Measurements from ENCODE around the gene MLNR. TPM values are rescaled to one million over a fixed set of nuclear protein-coding genes. Genes with fewer than 3 reads are reported as not detected.

The MLNR gene, protein sequence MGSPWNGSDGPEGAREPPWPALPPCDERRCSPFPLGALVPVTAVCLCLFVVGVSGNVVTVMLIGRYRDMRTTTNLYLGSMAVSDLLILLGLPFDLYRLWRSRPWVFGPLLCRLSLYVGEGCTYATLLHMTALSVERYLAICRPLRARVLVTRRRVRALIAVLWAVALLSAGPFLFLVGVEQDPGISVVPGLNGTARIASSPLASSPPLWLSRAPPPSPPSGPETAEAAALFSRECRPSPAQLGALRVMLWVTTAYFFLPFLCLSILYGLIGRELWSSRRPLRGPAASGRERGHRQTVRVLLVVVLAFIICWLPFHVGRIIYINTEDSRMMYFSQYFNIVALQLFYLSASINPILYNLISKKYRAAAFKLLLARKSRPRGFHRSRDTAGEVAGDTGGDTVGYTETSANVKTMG
- polyA plus RNA-seq (2012; rRNA removed), result not detected in 2 replicates
- polyA plus RNA-seq (2012; cell fraction: cytosol; rRNA removed), result not detected in 2 replicates
- polyA plus RNA-seq (2012; cell fraction: nucleus; rRNA removed), result 0.07 TPM in 1 of 2 replicates, not detected in the other

DNA sequence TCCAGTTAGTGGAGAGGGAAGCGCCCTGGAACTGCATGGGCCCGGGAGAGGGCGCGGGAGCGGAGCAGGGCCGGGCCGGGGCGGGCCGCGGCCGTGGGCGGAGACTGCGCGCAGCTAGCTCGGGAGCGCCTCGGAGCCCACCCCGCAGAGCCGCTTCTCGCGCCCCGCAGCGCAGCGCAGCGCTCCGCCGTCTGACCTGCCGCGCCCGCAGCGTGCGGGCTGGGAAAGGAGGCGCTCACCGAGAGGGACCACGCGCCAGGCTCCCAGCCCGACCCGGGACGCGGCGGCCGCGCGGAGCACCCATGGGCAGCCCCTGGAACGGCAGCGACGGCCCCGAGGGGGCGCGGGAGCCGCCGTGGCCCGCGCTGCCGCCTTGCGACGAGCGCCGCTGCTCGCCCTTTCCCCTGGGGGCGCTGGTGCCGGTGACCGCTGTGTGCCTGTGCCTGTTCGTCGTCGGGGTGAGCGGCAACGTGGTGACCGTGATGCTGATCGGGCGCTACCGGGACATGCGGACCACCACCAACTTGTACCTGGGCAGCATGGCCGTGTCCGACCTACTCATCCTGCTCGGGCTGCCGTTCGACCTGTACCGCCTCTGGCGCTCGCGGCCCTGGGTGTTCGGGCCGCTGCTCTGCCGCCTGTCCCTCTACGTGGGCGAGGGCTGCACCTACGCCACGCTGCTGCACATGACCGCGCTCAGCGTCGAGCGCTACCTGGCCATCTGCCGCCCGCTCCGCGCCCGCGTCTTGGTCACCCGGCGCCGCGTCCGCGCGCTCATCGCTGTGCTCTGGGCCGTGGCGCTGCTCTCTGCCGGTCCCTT is at the start of gene MLNR:
Gene MLNR, plus strand, starts transcription at position 303 of the 820 bp plus-strand sequence. Its CDS starts 0 bp downstream, at position 303.
- H3K9me2 ChIP-seq, result no peaks in the 10 kb centered on the region
- no peaks in the 10 kb centered on the region for H3K9me3 ChIP-seq
- H3K36me3 ChIP-seq (replicated peaks in 1 of 2; ENCODE audit: control insufficient read depth in 1 of 2, insufficient read depth in 2 of 2, low read length in 1 of 2), result no peaks in the 10 kb centered on the region
- DNase-seq, result peak; percentile 86
- H3K9ac ChIP-seq, result no peak within 1 kb of the TSS
- no peaks in the 10 kb centered on the region for H3K79me2 ChIP-seq (ENCODE audit: insufficient read depth)
- ChIA-PET CTCF (interaction anchor here (0.7 to 1.4 kb wide), 2 partner anchors 9 to 59 kb away, joined by 4 to 5 read pairs; no protein-coding TSS in a partner anchor), POLR2A (no interaction called here)
- H3K27ac ChIP-seq (ENCODE audit: low read depth in 2 of 2, low read length in 1 of 2), result no peak within 1 kb of the TSS
- peaks cover 49% of the 10 kb centered on the region for H3K27me3 ChIP-seq (ENCODE audit: insufficient read depth)
- TF ChIP-seq, protein P1, sequence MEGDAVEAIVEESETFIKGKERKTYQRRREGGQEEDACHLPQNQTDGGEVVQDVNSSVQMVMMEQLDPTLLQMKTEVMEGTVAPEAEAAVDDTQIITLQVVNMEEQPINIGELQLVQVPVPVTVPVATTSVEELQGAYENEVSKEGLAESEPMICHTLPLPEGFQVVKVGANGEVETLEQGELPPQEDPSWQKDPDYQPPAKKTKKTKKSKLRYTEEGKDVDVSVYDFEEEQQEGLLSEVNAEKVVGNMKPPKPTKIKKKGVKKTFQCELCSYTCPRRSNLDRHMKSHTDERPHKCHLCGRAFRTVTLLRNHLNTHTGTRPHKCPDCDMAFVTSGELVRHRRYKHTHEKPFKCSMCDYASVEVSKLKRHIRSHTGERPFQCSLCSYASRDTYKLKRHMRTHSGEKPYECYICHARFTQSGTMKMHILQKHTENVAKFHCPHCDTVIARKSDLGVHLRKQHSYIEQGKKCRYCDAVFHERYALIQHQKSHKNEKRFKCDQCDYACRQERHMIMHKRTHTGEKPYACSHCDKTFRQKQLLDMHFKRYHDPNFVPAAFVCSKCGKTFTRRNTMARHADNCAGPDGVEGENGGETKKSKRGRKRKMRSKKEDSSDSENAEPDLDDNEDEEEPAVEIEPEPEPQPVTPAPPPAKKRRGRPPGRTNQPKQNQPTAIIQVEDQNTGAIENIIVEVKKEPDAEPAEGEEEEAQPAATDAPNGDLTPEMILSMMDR (IDR thresholded peaks at IDR 0.05), result peak; percentile 31
- TF ChIP-seq, protein P2, sequence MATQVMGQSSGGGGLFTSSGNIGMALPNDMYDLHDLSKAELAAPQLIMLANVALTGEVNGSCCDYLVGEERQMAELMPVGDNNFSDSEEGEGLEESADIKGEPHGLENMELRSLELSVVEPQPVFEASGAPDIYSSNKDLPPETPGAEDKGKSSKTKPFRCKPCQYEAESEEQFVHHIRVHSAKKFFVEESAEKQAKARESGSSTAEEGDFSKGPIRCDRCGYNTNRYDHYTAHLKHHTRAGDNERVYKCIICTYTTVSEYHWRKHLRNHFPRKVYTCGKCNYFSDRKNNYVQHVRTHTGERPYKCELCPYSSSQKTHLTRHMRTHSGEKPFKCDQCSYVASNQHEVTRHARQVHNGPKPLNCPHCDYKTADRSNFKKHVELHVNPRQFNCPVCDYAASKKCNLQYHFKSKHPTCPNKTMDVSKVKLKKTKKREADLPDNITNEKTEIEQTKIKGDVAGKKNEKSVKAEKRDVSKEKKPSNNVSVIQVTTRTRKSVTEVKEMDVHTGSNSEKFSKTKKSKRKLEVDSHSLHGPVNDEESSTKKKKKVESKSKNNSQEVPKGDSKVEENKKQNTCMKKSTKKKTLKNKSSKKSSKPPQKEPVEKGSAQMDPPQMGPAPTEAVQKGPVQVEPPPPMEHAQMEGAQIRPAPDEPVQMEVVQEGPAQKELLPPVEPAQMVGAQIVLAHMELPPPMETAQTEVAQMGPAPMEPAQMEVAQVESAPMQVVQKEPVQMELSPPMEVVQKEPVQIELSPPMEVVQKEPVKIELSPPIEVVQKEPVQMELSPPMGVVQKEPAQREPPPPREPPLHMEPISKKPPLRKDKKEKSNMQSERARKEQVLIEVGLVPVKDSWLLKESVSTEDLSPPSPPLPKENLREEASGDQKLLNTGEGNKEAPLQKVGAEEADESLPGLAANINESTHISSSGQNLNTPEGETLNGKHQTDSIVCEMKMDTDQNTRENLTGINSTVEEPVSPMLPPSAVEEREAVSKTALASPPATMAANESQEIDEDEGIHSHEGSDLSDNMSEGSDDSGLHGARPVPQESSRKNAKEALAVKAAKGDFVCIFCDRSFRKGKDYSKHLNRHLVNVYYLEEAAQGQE (IDR thresholded peaks at IDR 0.05; ENCODE audit: low read depth, low read length), result no peak
- TF ChIP-seq FOXM1 (IDR thresholded peaks at IDR 0.05; ENCODE audit: low read depth) (no peak), RFX5 (IDR thresholded peaks at IDR 0.05; ENCODE audit: low read length) (no peak), EZH2phosphoT487 (IDR thresholded peaks at IDR 0.05; ENCODE audit: borderline replicate concordance, low read depth) (peak; percentile 79; the same call in 1 of the 2 replicates)
- H3K4me1 ChIP-seq (ENCODE audit: control insufficient read depth in 1 of 2, insufficient read depth in 2 of 2, low read depth in 1 of 2, low read length in 1 of 2), result peaks cover 0 to 5% of the 10 kb centered on the region in 2 experiments; a peak in 1 of 4 replicates
- peak within 1 kb of the TSS; percentile 41; the same call in 1 of the 2 replicates for H2AFZ ChIP-seq (ENCODE audit: low read depth)
- 17% methylated on average over 25 of the region's 111 CpGs for WGBS (ENCODE audit: low lambda C conversion rate)
- H4K20me1 ChIP-seq (ENCODE audit: insufficient read depth), result no peaks in the 10 kb centered on the region
- peak within 1 kb of the TSS; percentile 41; the same call in 1 of the 2 replicates for H3K4me2 ChIP-seq
- peak within 1 kb of the TSS; percentile 43 for H3K4me3 ChIP-seq (ENCODE audit: low read depth in 2 of 2, low read length in 1 of 2)
- H3F3A ChIP-seq (replicated peaks; ENCODE audit: insufficient read depth), result no peaks in the 10 kb centered on the region

DNA sequence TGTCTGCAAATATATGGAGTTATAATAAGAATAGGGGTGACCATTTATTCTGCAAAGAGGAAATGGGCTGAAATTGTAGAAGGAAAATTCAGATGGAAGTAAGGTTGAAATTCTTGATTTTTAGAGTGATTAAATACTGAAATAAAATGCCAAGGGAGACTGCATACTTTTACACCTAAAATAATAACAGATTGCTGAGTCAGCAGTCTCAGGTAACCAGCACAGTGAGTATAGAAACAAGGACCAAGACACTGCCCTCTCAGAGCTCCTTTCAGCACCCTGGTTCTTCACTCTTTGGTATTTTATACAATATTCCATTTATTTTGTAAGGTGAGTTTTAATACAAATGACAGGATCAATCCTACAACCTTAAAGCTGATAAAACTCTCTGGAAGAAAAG is 48.8 kb upstream of the MLNR start:
- Histone ChIP-seq H3K4me2 (no peak overlapping the region), H3K4me3 (ENCODE audit: low read depth in 2 of 2, low read length in 1 of 2) (no peak overlapping the region), H3K9me2 (no peaks in the 10 kb centered on the region), H2AFZ (ENCODE audit: low read depth) (no peak overlapping the region), H3K27ac (ENCODE audit: low read depth in 2 of 2, low read length in 1 of 2) (no peak overlapping the region), H3K79me2 (ENCODE audit: insufficient read depth) (peaks cover under 1% of the 10 kb centered on the region), H3K4me1 (ENCODE audit: control insufficient read depth in 1 of 2, insufficient read depth in 2 of 2, low read depth in 1 of 2, low read length in 1 of 2) (no peaks in the 10 kb centered on the region), H4K20me1 (ENCODE audit: insufficient read depth) (no peaks in the 10 kb centered on the region), H3K36me3 (replicated peaks in 1 of 2; ENCODE audit: control insufficient read depth in 1 of 2, insufficient read depth in 2 of 2, low read length in 1 of 2) (peaks cover 73 to 90% of the 10 kb centered on the region in 2 experiments), H3F3A (replicated peaks; ENCODE audit: insufficient read depth) (peaks cover 14% of the 10 kb centered on the region), H3K9me3 (no peaks in the 10 kb centered on the region), H3K27me3 (ENCODE audit: insufficient read depth) (no peaks in the 10 kb centered on the region), H3K9ac (no peak overlapping the region)
- CTCF ChIA-PET, result no interaction called here
- DNase-seq, result no peak
- POLR2A ChIA-PET, result no interaction called here
- TF ChIP-seq POLR2AphosphoS5 (IDR thresholded peaks at IDR 0.05; ENCODE audit: low read depth, low read length), result no peak
- TF ChIP-seq RAD21 (IDR thresholded peaks at IDR 0.05; ENCODE audit: low read length), result no peak
- TF ChIP-seq, protein P2 (IDR thresholded peaks at IDR 0.05; ENCODE audit: low read depth, low read length), result no peak
- TF ChIP-seq NRF1 (IDR thresholded peaks at IDR 0.05; ENCODE audit: low read depth, low read length), result no peak
- no peak for TF ChIP-seq FOXM1 (IDR thresholded peaks at IDR 0.05; ENCODE audit: low read depth)
- TF ChIP-seq, protein P1 (IDR thresholded peaks at IDR 0.05), result no peak
- no peak for TF ChIP-seq FOSL2 (IDR thresholded peaks at IDR 0.05; ENCODE audit: borderline replicate concordance, low read depth)
- no peak for TF ChIP-seq TEAD4 (IDR thresholded peaks at IDR 0.05; ENCODE audit: borderline replicate concordance, insufficient read depth)
